Measurements from ENCODE around the gene TENM4. TPM values are rescaled to one million over a fixed set of nuclear protein-coding genes. Genes with fewer than 3 reads are reported as not detected.

TENM4 gene
- total RNA-seq, 1 donor from 2014 or later = 0.21 TPM

GRCh38 chr11:79304599-79305212 is 136.1 kb downstream of the TENM4 start:
- DNase-seq (ENCODE audit: low read depth) = no peak

GRCh38 chr11:79296141-79296540 is 144.7 kb downstream of the TENM4 start:
- DNase-seq (ENCODE audit: low read depth) = no peak

DNA sequence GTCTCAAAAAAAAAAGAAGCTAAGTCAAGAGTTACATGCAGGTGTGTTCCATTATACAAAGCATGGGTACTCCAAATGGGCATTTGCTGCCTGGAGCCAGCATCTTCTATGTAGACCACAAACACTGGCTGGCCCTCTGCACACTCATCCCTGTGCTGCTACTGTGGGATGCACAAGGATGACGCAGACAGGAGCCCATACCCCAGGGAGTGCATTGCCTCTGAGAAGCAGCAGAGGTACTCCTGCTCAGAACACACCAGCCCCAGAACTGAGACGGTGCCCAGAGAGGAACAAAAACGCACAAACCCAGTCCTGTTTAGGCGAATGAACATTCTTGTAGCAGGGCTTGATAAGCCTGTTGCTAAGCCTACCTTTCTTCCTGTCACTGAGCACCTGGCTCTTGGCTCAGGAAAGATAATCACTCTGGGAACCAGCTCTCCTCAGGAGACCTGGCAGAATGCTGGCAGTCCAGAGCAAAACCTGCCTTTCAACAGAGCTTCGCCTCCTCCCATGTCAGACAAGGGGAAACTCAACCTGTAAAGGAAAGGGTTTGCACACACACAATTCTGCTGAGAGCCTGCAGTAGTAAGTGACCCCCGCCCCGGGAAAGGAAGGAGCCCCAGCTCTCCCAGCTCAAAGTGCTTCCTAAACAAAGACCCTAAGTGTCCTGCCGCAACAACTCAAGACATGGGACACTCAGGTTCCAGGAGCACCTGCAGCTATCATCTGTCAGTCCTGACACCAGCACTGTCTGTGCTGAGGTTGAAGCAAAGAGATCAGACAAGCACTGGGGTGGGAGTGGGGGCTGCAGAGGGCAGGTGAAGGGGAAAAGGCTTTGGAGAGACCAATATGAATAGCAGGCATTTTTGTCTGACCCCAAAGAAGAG is 145.7 kb downstream of the TENM4 start:
- DNase-seq (ENCODE audit: low read depth) = no peak

DNA sequence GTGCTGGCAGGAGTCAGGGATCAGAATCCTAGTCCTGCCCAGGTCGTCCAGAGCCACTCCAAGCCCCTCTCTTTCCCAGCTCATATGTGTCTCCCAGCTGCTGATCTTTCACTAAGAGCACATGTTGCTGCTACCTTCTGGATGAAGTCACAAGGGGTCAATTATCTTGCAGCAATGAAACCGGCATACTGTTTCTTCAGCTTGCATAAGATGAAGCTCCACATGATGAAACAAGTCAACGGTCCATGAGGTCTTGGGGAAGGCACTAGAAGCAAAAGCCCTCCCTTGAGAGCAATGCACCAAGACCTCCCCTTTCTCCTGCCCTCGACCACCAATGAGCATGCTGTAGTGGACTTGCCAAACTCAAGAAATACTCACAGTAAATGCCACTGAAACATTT is 148.9 kb downstream of the TENM4 start:
- DNase-seq (ENCODE audit: low read depth) = no peak

DNA sequence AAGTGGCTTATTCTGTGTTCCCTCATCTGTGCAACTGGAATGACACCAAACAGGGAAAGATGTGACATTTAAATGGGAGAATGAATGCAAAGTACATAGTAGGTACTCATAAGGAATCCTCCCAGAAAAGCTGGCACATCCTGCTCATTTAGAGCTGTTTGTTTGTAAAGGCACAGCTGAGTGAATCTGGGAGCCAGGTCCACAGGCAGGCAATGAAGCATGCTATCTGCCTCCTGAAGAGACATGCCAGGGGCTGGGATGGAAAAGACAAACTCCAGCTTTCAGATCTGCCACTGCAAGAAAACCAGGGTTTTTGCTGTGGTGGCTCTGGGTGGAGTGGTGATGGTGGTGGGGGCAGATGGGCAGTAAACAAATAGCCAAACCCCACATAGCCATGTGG is 150.1 kb downstream of the TENM4 start:
- no peak for DNase-seq (ENCODE audit: low read depth)

GRCh38 chr11:79287952-79288351 is 152.9 kb downstream of the TENM4 start:
- no peak for DNase-seq (ENCODE audit: low read depth)

- DNase-seq (ENCODE audit: low read depth) = no peak
These were observed 155.1 kb downstream of the TENM4 start for GRCh38 chr11:79285756-79286155.

GRCh38 chr11:79276736-79277325 is 164.0 kb downstream of the TENM4 start:
- no peak for DNase-seq (ENCODE audit: low read depth)

DNA sequence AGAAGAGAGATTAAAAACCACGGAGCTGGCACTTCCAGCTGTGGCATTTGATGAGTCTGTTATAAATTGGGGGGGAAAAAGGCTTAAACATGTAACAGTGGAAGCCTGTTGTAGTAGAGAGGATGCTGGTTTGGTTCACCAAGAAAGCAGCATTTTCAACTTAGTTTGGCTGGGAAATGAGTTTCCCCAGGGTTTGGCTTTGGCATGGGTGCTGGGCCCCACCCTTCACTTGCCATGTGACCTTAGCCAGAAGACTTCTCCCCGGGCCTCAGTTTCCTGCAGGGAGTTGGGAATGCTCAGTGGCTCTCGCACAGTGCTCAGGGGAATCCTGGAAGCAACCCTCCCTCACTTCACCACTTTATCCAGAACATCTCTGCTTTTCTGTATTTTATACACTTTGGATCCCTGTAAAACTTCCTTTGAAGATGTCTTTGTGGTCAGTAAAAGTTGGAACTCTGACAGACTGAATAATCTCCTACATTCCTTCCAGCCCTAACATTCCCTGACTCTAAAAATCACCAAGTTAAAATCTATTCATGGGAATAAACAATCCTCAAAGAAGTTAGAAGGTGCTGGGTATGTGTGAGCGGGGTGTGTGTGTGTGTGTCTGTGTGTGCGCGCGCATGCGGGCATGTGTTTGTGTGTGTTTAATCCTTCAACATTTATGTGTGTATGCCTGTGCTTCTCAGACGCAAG is 166.0 kb downstream of the TENM4 start:
- DNase-seq (ENCODE audit: low read depth) = no peak

DNA sequence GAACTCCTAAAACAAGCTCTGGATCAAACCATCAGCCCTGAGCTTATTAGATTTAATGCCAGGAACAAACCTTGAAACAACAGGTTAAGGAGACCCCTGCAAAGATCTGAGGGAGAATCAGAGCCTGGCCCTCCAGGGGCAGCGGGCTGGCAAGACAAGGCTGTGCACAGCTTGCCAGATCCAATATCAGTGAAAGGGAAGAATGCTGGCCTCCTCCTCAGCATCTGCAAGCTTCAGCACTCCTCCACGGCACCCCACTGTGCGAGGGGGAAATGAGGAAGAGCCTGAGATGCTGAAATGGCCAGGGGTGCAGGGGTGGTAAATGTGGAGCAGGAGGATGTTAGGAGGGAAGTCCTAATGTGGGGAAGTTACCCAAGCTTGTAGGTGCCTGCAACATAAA is 167.0 kb downstream of the TENM4 start:
- no peak for DNase-seq (ENCODE audit: low read depth)

- no peak for DNase-seq (ENCODE audit: low read depth)
These were observed 171.1 kb downstream of the TENM4 start for GRCh38 chr11:79269611-79270307.

- no peak for DNase-seq (ENCODE audit: low read depth)
These were observed 174.4 kb downstream of the TENM4 start for GRCh38 chr11:79266396-79266795.

GRCh38 chr11:79265756-79266322 is 175.0 kb downstream of the TENM4 start:
- no peak for DNase-seq (ENCODE audit: low read depth)

DNA sequence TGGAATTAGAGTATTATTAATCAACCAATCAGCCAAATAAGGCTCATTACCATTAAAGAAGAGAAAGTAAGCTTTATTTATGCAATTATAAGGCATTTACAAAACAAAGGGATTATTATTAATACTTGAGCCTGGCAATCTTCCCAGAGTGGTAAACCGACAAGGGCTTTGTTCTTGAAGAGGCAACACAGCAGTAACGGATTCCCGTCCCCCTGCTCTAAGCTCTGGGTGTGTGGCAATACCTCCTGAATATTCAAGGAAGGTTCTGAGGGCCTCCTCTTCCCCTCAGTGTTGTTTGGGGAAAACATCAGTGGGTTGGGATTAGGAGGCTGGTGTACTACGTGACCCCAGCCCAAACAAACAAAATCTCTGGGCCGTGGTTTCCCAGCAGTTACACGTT is 176.5 kb downstream of the TENM4 start:
- no peak for DNase-seq (ENCODE audit: low read depth)

- peak; percentile 17 for DNase-seq (ENCODE audit: low read depth)
These were observed 177.8 kb downstream of the TENM4 start for GRCh38 chr11:79263001-79263400.

GRCh38 chr11:79262221-79262620 is 178.6 kb downstream of the TENM4 start:
- DNase-seq (ENCODE audit: low read depth) = no peak

- no peak for DNase-seq (ENCODE audit: low read depth)
These were observed 179.1 kb downstream of the TENM4 start for GRCh38 chr11:79261684-79262083.

GRCh38 chr11:79259800-79260199 is 181.0 kb downstream of the TENM4 start:
- DNase-seq (ENCODE audit: low read depth) = no peak

DNA sequence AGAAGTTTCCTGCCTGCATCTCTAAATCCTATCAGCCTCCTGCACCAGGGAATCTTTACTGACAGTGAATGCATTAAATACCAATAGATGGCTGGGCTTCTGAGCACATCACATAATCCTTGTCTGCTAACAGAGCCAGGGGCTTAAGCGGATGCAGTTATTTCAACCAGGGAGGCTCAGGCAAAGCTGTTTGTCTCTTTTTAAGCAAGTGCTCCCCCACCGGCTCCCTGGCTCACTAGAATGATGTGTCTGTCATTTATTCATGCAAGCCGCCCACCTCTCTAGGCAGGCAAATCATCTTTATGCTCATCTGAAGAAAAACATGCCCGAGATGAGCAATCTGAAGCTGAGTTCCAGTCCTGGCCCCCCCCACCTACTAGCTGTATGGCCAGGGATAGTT is 182.3 kb downstream of the TENM4 start:
- no peak for DNase-seq (ENCODE audit: low read depth)

DNA sequence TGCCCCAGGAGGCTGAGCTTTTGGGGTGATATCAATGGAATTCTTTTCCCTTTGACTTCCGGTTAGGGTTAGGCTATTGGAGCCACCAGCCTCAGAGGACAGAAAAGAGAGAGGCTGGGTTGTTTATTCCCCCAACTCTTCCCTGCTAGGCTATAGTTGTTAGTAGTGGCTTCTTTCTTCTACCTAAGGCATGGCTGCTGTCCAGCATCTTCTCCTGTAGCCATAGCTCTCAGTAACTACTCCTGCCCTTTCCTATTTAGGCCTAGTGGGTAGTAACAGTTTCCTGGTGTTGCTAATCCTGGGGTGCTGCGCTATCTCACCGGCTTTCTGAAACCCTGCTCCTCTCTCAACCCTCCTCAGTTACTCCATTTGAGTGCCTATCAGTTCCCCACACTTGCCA is 184.9 kb downstream of the TENM4 start:
- no peak for DNase-seq (ENCODE audit: low read depth)

DNA sequence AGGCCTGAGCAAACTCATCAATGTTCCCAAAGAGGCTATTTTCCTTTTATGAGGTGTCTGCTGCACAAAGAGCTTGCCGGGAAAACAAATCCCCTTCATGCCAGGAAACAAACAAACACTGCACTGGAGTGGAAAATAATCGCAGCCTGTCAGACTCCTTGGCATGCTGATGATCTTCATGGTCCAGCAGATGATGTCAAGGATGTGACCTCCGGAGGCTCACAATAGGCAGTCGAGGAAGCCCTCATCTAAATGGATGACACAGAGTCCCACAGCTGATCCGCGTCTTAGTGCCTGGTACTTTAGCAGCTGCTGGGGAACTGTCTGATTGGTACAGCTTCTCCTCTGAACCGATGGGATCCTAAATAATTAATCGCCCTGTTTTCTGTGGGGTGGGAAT is 187.6 kb downstream of the TENM4 start:
- no peak for DNase-seq (ENCODE audit: low read depth)
